HG03064 (cell line): ENCODE measurements around the gene GGCT.
A peak's percentile ranks its signal among the peaks of the same experiment; 100 is the strongest.

Source experiments
- ATAC-seq: cut with Tn5 transposase; IDR thresholded peaks from one replicate; pipeline ENCODE4 v1.9.1; 2021; ENCODE audit warnings: low read depth; ENCODE audit not compliant: unreplicated experiment

Gene GGCT

DNA sequence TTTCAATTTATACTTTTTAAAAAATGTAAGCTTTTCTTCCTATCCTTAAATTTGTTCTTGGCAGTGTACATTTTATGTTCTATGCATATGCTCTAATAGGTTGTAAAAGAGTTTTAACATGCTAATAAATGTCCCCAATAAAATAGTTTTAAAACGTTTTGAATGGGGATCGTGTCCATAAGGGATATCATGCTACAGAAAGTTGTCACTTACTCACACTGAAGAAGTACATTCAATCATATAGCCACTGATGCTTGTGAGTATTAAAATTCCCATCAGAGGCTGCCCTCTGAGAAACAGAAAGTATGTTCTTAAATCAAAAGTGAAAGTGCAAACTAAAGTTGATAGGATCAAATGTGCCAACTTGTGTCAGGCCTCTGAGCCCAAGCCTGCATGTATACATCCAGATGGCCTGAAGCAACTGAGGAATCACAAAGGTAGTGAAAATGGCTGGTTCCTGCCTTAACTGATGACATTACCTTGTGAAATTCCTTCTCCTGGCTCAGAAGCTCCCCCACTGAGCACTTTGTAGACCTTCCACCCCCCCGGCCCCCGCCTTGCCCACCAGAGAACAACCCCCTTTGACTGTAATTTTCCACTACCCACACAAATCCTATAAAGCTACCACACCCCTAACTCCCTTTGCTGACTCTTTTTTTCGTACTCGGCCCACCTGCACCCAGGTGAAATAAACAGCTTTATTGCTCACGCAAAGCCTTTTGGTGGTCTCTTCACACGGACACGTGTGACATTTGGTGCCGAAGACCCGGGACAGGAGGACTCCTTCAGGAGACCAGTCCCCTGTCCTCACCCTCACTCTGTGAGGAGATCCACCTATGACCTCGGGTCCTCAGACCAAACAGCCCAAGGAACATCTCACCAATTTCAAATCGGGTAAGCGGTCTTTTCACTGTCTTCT lies 25.2 kb downstream of the GGCT start:
- ATAC-seq = no peak

DNA sequence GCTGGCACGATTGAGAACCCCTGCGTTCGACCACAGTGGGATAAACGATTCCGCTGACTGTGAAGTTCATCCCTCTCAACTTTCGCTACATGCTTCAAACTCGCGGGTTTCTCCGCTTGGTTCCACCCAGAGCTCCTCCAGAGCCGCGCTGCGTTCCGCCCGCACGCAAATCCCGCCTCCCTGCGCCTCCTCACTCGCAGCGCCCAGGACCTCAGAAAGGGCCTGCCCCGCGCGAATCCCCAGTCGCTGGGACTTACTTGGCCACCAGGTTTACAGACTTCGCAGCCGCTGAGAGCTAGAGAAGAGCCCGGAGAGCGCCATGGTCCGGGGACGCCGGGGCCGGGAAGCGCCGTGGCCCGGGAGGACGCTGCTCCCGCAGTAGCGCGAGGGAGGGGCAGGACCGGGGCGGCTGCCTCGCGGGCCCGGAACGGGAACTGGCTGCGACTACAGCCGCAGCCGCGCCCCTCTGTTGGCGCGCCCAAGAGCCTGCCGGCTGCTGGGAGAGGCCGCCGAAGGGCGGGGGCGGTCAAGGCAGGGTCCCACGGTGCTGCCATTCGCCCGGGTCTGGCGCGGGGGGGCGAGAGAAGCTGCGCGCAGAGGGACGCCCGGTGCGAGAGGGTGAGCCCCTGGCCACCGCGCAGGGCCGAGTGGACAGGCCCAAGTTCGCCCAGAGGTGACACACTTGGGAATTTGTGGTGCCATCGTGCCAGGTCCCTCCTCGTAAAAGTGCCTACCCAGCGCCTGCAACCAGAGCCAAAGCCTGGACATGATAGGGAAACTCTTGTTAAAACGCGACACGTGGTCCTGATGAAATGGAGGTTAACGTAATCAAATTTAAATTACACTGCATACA lies 26.1 kb downstream of the GGCT start, which contains the start of gene NOD1:
NOD1 (minus strand) TSS at position 436 of the 853 bp plus-strand sequence. CDS start 21,863 bp downstream, outside the sequence.
- ATAC-seq = peak; percentile 84

DNA sequence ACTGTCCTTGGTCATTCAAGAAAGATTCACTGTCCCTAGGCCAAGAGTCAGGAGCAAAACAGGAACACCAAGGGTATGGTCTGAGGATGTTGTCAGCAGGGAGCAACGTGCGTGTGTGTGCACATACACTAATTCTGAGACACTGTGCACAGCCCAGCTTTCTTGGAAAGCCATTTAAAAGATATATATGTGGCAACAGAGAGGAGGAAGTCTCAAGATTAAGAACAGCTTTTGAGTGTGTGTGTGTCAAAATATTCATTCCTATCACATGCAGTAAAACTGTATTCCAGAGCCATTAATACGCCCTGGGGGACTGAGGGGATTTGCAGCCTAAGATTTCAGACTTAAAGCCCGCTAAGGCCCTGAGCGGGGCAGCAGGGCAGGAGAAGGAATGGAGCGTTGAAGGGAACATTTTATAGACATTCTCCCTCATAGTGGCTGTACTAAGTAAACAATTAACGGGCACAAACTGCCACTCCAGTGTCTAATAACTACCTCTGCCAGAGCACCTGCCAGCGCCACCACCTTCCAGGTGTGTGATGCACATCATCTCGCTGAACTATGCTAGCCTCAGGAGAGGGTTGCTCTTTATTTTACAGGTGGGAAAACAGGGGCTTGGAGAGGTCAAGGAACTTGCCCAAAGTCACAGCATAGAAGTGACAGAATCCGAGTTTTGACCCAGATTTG lies 28.0 kb downstream of the GGCT start:
- no peak for ATAC-seq

DNA sequence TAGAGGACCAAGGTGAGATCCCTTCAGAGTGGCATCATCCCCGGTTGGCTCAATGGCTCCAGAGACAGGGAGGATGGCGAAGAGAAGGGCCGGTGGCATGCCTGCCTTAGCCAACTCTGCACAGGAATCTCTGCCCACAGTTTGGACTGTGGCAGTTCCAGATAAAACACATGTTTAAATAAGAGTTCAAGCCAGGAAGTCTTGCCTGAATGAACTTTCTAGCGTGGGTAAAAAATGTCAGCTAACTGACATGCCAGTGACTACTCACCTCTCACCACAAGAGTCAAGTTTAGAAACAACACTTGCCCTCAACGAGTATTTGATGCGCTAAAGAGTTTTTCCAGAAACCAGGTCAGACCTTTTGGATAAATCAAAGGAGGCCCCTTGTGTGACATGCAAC lies 29.0 kb downstream of the GGCT start:
- ATAC-seq = no peak

DNA sequence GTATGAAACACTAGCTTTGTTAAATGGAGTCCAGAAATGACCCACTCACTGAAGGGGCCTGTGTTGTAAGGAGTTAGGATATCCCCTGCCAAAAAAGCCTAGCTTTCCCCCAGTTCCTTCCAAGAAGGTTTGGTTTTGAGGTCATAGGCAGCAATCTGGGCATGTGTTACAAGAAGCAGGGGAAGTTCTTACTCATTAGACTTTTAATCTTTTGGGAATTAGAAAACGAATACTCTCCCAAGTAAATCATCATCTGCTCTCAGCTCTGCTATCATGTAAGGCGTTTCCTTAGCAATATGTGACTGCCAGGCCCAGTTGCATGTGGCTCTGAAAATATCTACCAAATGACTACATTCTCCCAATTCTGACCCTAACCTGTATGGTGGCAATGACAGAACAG lies 29.7 kb downstream of the GGCT start:
- no peak for ATAC-seq

DNA sequence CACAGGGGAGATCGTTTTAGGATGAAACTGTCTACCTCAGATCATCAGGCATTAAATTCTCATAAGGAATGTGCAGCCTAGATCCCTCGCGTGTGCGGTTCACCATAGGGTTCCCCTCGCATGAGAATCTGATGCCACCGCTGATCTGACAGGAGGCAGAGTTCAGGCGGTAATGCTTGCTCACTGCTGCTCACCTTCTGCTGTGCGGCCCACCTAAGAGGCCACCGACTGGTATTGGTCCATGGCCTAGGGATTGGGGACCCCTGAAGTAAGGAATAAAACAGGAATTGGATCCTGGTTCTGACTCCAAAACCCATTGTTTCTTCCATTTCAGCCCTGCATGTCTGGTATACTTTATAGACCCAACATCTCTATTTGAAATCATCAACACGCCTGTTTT lies 30.1 kb downstream of the GGCT start:
- ATAC-seq = no peak

DNA sequence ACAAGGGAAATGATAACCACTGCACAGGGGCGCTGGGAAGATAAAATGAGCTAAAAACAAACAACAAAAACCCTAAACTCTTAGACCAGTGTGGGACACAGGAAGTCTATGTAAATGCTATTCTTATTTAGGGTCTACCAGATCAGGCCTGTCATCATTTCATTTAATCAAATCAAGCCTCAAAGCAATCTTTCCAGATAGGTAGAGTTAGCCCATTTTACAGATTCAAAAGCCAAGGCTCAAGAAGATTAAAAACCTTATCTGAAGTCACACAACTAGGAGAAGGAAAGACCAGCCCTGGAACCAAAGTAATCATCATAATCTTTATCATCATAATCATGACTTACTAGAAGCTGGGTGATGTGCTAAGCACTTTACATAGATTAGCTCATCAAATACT lies 30.7 kb downstream of the GGCT start:
- no peak for ATAC-seq

DNA sequence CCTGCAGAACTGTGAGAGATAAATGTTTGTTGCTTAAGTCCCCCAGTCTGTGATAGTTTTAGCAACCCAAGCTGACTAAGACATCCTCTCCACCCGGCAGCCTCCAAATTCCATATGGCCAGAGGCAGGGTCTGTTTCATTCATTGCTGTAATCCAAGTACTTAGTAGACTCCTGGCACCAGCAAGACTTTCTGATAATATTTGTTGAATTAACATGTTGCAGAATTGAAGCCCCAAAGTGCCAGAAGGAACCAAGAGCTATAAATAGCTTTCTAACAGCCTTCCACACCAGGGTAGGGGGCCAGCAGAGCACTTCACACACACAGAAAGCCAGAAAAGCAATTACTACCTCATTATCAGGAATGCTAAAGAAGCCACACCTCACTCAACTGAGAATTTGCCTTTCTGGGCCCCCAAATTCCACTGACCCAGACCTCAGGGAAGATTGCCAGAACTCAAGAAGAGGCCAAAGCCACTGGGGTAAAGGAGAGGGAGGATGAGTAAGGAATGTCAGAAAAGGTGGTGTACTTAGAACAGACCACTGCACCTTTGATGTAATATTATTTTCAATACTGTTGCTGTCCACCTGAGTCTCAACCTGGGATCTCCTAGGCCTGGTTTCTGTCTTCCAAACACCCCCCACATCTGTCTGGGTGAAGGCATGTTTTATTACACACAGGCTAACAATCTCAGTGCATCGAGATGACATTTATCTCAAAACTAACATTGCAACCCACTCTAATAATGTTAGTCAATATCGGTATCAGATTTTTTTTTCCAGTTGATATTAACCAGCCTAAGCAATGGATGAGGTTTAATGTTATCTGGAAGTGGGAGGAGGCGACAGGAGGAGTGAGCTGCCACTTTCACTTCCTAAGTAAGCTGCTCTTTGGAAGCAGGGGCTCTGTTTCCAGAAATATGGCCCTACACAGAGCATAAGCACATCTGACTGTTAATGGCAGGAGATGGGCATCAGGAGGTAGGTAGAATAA lies 31.5 kb downstream of the GGCT start:
- no peak for ATAC-seq

DNA sequence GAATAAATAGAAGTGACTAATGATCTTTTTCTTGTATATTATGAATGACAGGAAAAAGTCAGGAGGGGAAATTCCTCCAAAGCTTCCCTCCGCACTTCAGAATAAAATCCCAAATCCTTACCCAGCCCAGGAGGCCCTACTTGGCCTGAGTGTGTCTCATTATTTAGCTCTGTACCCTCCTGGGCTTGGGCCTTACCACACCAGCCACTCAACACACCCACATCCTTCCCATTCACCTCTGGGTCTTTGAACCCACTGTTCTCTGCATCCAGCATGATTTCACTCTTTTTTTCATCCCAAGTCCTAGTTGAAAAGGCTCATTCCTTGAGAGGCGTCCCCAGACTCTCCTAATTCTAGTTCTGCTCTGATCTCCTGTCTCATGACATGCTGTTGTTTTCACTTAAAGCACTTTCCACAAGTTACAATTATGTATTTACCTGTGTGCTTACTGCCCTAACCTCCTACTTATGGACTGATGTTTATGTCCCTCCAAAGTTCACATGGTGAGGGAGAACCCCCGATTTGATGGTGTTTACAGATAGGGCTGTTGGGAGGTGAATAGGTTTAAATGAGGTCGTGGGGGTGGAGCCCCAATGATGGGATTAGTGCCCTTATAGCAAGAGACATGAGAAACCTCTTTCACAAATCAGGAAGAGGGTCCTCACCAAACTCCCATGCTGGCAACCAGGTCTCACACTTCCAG lies 32.4 kb downstream of the GGCT start:
- no peak for ATAC-seq

DNA sequence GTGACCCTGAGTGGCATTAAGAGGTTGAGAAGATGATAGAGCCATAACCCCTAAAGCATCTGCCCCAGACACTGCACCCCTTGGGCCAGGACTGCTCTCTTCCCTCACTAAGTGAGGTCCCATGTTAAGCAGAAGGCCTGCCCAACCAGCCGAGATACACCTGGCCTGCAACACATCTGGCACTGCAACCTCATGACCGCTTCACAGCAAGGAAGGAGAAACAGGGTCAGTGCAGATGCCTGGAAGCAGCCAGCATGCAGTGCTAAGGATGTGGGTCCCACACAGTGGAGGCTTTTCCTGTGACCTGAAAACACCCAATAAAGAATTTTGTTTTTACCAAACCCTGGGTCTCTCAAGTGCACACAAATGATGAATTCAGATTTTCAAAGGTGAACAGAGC lies 33.4 kb downstream of the GGCT start:
- no peak for ATAC-seq

DNA sequence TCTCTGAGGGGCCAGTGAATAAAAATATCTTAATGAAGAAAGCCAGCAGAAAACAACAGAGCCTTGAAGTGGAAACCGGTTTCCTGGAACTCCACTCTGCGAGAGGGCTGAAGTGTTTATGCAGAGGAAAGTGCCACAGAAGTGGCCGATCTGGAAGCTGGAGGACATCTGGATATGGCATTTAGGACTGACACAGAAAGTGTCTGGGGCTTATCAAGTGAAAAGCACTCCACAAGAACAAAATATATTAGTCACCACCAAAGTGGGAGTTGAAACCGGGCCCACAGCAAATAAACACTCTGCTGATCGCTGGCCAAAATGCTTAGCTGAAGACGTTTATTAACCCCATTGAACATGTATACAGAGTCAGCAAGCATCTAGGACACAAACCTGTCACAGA lies 33.9 kb downstream of the GGCT start:
- no peak for ATAC-seq

DNA sequence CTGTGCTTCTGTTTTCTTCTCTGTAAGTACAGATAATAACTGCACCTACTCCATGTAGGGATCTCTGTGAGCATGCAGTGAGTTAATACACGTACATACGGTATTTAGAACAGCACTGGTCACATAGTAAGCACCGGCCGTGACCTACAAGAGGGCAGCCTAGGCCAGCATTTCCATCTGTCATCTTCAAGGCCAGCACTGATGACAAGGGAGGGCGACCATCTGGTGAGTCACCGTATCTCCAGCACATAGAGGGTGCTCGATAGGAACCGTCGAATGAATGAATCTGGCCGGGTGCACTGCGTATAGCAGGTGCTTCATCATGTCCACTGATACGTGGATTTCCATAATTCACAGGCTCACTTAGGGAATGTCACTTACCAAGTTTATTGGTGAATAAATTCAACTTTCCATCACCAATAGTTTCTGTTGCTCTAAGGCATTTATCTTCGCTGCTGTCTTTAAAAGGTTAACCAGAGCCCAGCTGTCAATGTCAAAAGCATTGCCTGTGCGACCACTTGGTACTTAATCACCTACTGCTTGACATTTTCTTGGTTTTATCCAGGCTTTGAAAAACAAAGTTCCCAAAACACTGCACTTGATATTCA lies 34.4 kb downstream of the GGCT start:
- ATAC-seq = no peak

DNA sequence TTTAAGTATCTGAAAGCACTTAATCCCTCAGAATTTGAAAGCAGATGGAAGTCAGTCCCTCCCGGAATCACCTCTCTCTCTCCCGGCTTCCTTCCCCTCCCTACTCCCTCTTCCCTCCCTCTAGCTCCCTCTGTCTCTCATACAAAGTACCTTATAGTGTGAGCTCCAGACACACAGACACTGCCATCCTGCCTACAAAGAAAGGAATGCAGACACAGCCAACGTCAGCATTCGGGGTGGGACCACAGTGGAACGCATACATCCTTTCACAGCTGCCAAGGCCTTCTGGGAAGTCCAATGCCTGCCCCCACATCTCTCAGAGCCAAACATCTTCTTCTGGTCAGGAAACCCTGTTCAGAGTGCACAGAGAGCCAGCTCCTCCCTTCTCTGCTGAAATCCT lies 35.3 kb downstream of the GGCT start:
- no peak for ATAC-seq

DNA sequence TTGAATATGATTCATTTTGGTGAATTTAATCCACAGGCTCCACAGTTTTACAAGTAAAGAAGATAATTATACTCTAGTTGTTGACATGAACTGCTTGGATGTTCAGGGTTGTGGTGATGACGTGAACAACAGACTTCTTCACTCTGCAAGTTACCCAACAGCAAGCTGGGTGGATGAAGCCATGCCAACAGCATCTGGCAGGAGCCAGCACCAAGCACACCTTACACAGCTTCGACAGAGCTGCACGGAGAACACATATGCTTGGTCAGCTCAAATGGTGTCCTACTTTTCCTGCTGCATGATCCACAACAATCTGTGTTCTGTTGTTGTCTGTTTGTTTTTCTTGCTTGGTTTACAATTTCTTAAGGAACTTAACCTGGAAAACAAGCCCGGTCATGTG lies 35.8 kb downstream of the GGCT start:
- ATAC-seq = no peak

DNA sequence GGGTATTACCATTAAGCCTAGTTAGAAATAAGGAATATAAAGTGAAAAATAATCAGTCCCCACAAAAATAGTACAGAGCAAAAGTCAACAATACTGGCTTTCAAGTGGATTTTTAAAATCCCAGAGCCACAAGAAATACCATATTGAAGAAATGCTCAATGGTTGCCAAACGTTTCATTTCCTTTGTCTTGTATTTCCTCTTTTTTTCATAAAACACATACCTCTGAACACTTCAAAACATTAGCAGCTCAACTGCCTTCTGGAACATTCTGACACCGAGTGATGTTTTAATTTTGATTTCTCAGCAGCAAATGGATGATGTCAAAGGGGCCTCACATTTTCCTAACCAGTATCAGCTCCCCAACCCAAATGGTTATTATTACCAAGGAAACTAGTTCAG lies 36.6 kb downstream of the GGCT start:
- ATAC-seq = no peak

DNA sequence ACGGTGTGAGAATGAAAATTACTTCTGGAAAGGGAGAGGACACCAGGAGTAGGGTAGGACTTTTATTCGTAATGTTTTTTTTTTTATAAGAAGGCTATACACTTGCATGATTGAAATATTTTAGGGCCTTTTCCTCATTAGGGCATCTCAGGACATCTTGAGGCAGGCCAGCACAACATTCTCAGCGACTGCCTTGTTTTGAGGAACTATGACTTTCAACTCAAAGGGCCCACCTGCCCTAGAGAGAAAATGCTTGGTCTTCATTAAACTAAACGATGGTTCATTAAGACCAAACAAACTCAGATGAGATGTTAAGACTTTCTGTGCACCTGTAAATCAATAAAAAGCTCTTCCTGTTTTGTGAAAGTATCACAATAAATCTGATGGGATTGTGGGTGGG lies 37.4 kb downstream of the GGCT start:
- ATAC-seq = no peak

DNA sequence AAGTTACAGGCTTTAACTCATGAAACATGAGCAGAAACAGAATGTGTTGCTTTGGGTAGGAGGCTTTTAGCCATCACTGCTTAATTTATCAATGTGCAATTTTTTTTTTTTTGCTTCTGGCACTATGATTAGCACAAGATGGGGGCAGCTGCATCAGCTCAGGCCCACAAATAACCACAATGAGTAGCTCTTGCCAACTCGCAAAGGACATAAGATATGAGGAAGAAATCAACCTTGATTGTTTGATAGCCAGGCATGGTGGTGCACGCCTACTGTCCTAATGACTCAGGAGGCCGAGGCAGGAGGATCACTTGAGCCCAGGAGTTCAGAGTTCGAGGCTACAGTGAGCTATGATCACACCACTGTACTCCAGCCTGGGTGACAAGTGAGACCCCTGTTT lies 38.4 kb downstream of the GGCT start:
- no peak for ATAC-seq

DNA sequence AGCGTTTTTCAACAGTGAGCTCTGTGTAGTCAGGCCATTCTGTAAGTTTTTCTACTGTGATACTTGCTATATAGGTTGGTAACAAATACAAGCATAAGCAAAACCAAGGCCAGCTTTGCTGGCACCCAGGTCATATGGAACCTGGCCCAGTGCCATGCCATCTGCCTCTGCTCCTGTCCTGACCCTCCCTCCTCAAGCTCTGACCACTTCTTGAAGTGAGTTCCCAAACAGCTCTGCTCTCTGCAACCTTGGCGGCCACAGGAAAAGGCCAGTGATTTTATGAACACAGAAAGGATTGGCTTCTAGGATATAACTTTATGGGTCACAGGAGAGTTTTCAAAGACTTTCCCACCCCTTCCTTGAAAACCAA lies 38.8 kb downstream of the GGCT start:
- ATAC-seq = no peak
